HCT116 (cell line): ENCODE results near the gene TGM6. TPM values are rescaled to one million over a fixed set of nuclear protein-coding genes. Genes with fewer than 3 reads are reported as not detected.

Source experiments
- ATAC-seq: fragments of 200-7000 bp; cut with Tn5 transposase; 2 replicates; pipeline ENCODE4 v1.9.1; 2020; ENCODE audit warnings: mild to moderate bottlenecking, moderate library complexity
- BruUV-seq: library from RNA; stranded (reverse); fragments of 400-500 nt; replicated peaks from 2 replicates; lab custom pipeline; 2021; lab: Mats Ljungman, UMichigan
- CTCF ChIA-PET: fragments of 300-600 bp; sonication (Branson Sonifier 250); formaldehyde crosslinking; loops from one replicate; lab custom pipeline; 2021; ENCODE audit warnings: antibody characterized with exemption; lab: Charles Lee
- POLR2A ChIA-PET: fragments of 300-600, 350-600 bp; sonication (Branson Sonifier 250); formaldehyde crosslinking; loops from one replicate; lab custom pipeline; 2021; ENCODE audit warnings: antibody characterized with exemption; lab: Charles Lee
- RAD21 ChIA-PET, 2 experiments: fragments of 300-600 bp; sonication (Branson Sonifier 250); formaldehyde crosslinking; loops; one replicate each; lab custom pipeline; 2023; ENCODE audit warnings: low total read pairs in 2 of 2; ENCODE audit not compliant: uncharacterized antibody in 2 of 2, unreplicated experiment in 2 of 2, low non-redundant PET in 1 of 2; lab: Charles Lee
- DNase-seq: peaks from one replicate; pipeline ENCODE4 v3.0.0-alpha.2; 2010; ENCODE audit warnings: low read depth, low spot score
- H2AFZ ChIP-seq: fragments of 200-600 bp; shearing (Covaris generic), sonication (generic); 2 replicates; pipeline ENCODE4 v1.6.1; 2017; ENCODE audit warnings: low read depth, mixed run types, mixed read lengths, antibody characterized with exemption, low read length; ENCODE audit not compliant: poor library complexity, severe bottlenecking
- H3K27ac ChIP-seq: 2 replicates; pipeline ENCODE4 v1.5.1; 2012; ENCODE audit warnings: low read depth, low read length
- H3K27me3 ChIP-seq: fragments of 200-600 bp; sonication (generic); 2 replicates; pipeline ENCODE4 v1.6.1; 2016; ENCODE audit warnings: mixed run types, low read length, mixed read lengths; ENCODE audit not compliant: insufficient read depth
- H3K36me3 ChIP-seq, 2 experiments: fragments of 200-500 bp in 1 of 2; fragments of 200-600 bp in 1 of 2; sonication (Bioruptor generic) in 1 of 2; sonication (generic) in 1 of 2; 2 replicates each; pipeline versions ENCODE4 v1.5.1 to v1.6.1; 2014 to 2016; ENCODE audit warnings: low read length in 2 of 2, inconsistent platforms in 1 of 2, mixed read lengths in 1 of 2, mixed run types in 1 of 2; ENCODE audit not compliant: insufficient read depth in 2 of 2, control insufficient read depth in 1 of 2
- H3K4me1 ChIP-seq, 2 experiments: fragments of 200-600 bp in 1 of 2; sonication (generic) in 1 of 2; 2 replicates each; pipeline versions ENCODE4 v1.5.1 to v1.6.1; 2012 to 2017; ENCODE audit warnings: low read length in 2 of 2, inconsistent platforms in 1 of 2, mild to moderate bottlenecking in 1 of 2, mixed read lengths in 1 of 2, mixed run types in 1 of 2, moderate library complexity in 1 of 2; ENCODE audit not compliant: insufficient read depth in 2 of 2, control insufficient read depth in 1 of 2
- H3K4me2 ChIP-seq: fragments of 200-600 bp; sonication (generic); 2 replicates; pipeline ENCODE4 v1.6.1; 2017; ENCODE audit warnings: mixed run types, low read length, mixed read lengths
- H3K4me3 ChIP-seq, 2 experiments: fragments of 200-600 bp in 1 of 2; sonication (generic) in 1 of 2; replicated peaks in 1 of 2; 2 replicates each; pipeline ENCODE4 v1.5.1; 2011 to 2016; ENCODE audit warnings: low read length in 2 of 2, control low read depth in 1 of 2, low read depth in 1 of 2, mild to moderate bottlenecking in 1 of 2, mixed read lengths in 1 of 2, mixed run types in 1 of 2
- H3K79me2 ChIP-seq: fragments of 200-600 bp; sonication (generic); 2 replicates; pipeline ENCODE4 v1.6.1; 2017; ENCODE audit warnings: mild to moderate bottlenecking, mixed run types, low read length, moderate library complexity, mixed read lengths; ENCODE audit not compliant: insufficient read depth
- H3K9ac ChIP-seq: fragments of 200-600 bp; sonication (generic); 2 replicates; pipeline ENCODE4 v1.6.1; 2016; ENCODE audit warnings: low read length, mixed read lengths
- H3K9me2 ChIP-seq: fragments of 200-600 bp; sonication (generic), shearing (Covaris generic); 2 replicates; pipeline ENCODE4 v1.6.1; 2017; ENCODE audit warnings: mixed run types, mild to moderate bottlenecking, moderate library complexity; ENCODE audit not compliant: insufficient read depth
- H3K9me3 ChIP-seq, 2 experiments: fragments of 200-500 bp in 1 of 2; fragments of 200-600 bp in 1 of 2; sonication (Bioruptor generic) in 1 of 2; sonication (generic) in 1 of 2; 2 replicates each; pipeline ENCODE4 v1.6.1; 2014 to 2017; ENCODE audit warnings: low read length in 2 of 2, mixed read lengths in 2 of 2, inconsistent platforms in 1 of 2, low read depth in 1 of 2, mild to moderate bottlenecking in 1 of 2, mixed run types in 1 of 2, moderate library complexity in 1 of 2; ENCODE audit not compliant: control insufficient read depth in 1 of 2, insufficient read depth in 1 of 2
- H4K20me1 ChIP-seq: fragments of 200-600 bp; sonication (generic), shearing (Covaris generic); 2 replicates; pipeline ENCODE4 v1.6.1; 2017; ENCODE audit warnings: mixed run types, mild to moderate bottlenecking, moderate library complexity; ENCODE audit not compliant: insufficient read depth
- CBX3 ChIP-seq: IDR thresholded peaks from 2 replicates; pipeline ENCODE4 v1.6.1; 2012; ENCODE audit warnings: low read depth
- CEBPB ChIP-seq: IDR thresholded peaks from 2 replicates; pipeline ENCODE4 v1.6.1; 2012; ENCODE audit warnings: low read depth
- ELF1 ChIP-seq: IDR thresholded peaks from 2 replicates; pipeline ENCODE4 v1.6.1; 2012; ENCODE audit warnings: low read depth, borderline replicate concordance
- EZH2 ChIP-seq: fragments of 200-600 bp; sonication (generic); IDR thresholded peaks from 2 replicates; pipeline ENCODE4 v1.6.1; 2017; ENCODE audit warnings: antibody characterized with exemption, mixed run types
- EZH2phosphoT487 ChIP-seq: fragments of 200-600 bp; IDR thresholded peaks from 2 replicates; pipeline ENCODE4 v1.6.1; 2018; ENCODE audit warnings: antibody characterized with exemption, borderline replicate concordance
- FOSL1 ChIP-seq: IDR thresholded peaks from 2 replicates; pipeline ENCODE4 v1.6.1; 2012; ENCODE audit warnings: low read depth
- JUND ChIP-seq: IDR thresholded peaks from 2 replicates; pipeline ENCODE4 v1.6.1; 2012
- POLR2A ChIP-seq: IDR thresholded peaks from 2 replicates; pipeline ENCODE4 v1.7.0; 2011; ENCODE audit warnings: borderline replicate concordance; ENCODE audit not compliant: insufficient read depth, insufficient read length; ENCODE audit errors: extremely low read depth
- RAD21 ChIP-seq: IDR thresholded peaks from 2 replicates; pipeline ENCODE4 v1.6.1; 2012; ENCODE audit warnings: low read depth, mild to moderate bottlenecking
- SP1 ChIP-seq: IDR thresholded peaks from 2 replicates; pipeline ENCODE4 v1.6.1; 2012; ENCODE audit warnings: low read depth
- SRF ChIP-seq: IDR thresholded peaks from 2 replicates; pipeline ENCODE4 v1.6.1; 2012; ENCODE audit warnings: low read depth
- ZNF274 ChIP-seq: fragments of 200-500 bp; sonication (Bioruptor generic); IDR thresholded peaks from 2 replicates; pipeline ENCODE4 v1.6.1; 2014; ENCODE audit warnings: mild to moderate bottlenecking, low read depth, low read length, inconsistent platforms
- intact Hi-C: fragments of 100-400 bp; cut with micrococcal nuclease; formaldehyde crosslinking; loops from 2 replicates; pipeline ENCODE4 v1.10.0; 2022
- total RNA-seq: library from RNA; stranded (reverse); gene quantifications from one replicate; pipeline ENCODE4 v1.2.1, GENCODE V29; 2021; ENCODE audit not compliant: unreplicated experiment
- TF ChIP-seq, protein P1 (sequence below), 3 experiments: fragments of 200-600 bp in 1 of 3; sonication (generic) in 1 of 3; IDR thresholded peaks in 2 of 3; conservative IDR thresholded peaks in 1 of 3; 2 replicates each; pipeline ENCODE4 v1.5.1; 2012 to 2017; ENCODE audit warnings: low read depth in 2 of 3, low read length in 2 of 3, antibody characterized with exemption in 1 of 3, borderline replicate concordance in 1 of 3, control low read depth in 1 of 3, mild to moderate bottlenecking in 1 of 3, mixed read lengths in 1 of 3, mixed run types in 1 of 3, moderate library complexity in 1 of 3; ENCODE audit not compliant: insufficient read depth in 1 of 3

Gene TGM6
- total RNA-seq, 1 experiment from 2014 or later, result not detected

DNA sequence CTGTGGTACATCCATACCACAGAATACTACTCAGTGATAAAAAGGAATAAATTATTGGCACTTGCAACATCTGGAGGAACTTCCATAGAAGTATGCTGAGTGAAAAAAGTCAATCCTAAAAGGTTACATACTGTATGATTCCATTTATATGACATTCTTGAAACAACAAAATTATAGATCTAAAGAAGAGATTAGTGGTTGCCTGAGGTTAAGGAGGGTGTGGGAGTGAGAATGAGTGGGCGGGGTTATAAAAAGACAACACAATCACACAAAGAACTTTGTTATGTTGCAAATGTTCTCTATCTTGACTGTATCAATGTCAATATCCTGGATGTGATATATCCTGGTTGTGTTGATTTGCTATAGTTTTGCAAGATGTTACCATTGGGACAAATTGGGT lies 68.7 kb downstream of the TGM6 start:
- Histone ChIP-seq H3K4me2 (no peak overlapping the region), H3K9me3 (no peaks in the 10 kb centered on the region), H3K4me1 (no peaks in the 10 kb centered on the region), H3K27ac (no peak overlapping the region), H3K9me2 (no peaks in the 10 kb centered on the region), H3K79me2 (no peaks in the 10 kb centered on the region), H3K27me3 (no peaks in the 10 kb centered on the region), H2AFZ (no peak overlapping the region), H4K20me1 (no peaks in the 10 kb centered on the region), H3K4me3 (no peak overlapping the region), H3K36me3 (no peaks in the 10 kb centered on the region), H3K9ac (no peak overlapping the region)
- RAD21 ChIA-PET, result no interaction called here
- no peak for DNase-seq
- BruUV-seq, result no TSS peak
- TF ChIP-seq FOSL1 (no peak), RAD21 (no peak), CEBPB (no peak), POLR2A (no peak), EZH2phosphoT487 (no peak), SRF (no peak)
- POLR2A ChIA-PET, result no interaction called here
- CTCF ChIA-PET, result no interaction called here
- no peak for ATAC-seq
- intact Hi-C loops, result no loop called here

DNA sequence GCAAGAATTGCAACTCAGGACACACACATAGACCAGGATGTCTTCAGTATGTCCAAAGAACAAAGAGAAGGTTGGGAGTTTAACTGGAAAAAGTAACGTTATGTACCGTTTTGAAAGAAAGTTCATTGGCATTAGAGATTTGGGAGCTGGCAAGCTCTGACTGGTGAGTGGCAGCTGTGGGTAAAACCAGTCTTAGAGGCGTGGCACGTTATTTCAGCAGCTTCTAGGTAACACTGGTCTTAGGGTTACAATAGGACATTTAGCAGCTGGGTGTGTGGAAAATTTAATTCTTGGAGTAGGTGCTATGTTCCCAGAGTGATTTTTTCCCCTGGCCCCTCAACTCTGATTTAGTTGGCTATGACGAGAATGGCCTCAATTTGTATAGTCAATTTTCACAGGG lies 70.7 kb downstream of the TGM6 start:
- intact Hi-C loops, result no loop called here
- Histone ChIP-seq H3K79me2 (no peaks in the 10 kb centered on the region), H3K36me3 (no peaks in the 10 kb centered on the region), H3K9me2 (no peaks in the 10 kb centered on the region), H3K4me2 (no peak overlapping the region), H3K9me3 (no peaks in the 10 kb centered on the region), H2AFZ (no peak overlapping the region), H3K27me3 (no peaks in the 10 kb centered on the region), H3K27ac (no peak overlapping the region), H3K9ac (no peak overlapping the region), H3K4me1 (no peaks in the 10 kb centered on the region), H4K20me1 (no peaks in the 10 kb centered on the region), H3K4me3 (no peak overlapping the region)
- POLR2A ChIA-PET, result no interaction called here
- CTCF ChIA-PET, result interaction anchor here (1.1 to 4.6 kb wide), 6 partner anchors 12 to 279 kb away, joined by 3 to 53 read pairs (median 4); no protein-coding TSS in a partner anchor
- DNase-seq (no peak), ATAC-seq (no peak)
- TF ChIP-seq SRF, result no peak
- no peak for TF ChIP-seq JUND
- TF ChIP-seq FOSL1, result no peak
- no peak for TF ChIP-seq ELF1
- TF ChIP-seq, protein P1, sequence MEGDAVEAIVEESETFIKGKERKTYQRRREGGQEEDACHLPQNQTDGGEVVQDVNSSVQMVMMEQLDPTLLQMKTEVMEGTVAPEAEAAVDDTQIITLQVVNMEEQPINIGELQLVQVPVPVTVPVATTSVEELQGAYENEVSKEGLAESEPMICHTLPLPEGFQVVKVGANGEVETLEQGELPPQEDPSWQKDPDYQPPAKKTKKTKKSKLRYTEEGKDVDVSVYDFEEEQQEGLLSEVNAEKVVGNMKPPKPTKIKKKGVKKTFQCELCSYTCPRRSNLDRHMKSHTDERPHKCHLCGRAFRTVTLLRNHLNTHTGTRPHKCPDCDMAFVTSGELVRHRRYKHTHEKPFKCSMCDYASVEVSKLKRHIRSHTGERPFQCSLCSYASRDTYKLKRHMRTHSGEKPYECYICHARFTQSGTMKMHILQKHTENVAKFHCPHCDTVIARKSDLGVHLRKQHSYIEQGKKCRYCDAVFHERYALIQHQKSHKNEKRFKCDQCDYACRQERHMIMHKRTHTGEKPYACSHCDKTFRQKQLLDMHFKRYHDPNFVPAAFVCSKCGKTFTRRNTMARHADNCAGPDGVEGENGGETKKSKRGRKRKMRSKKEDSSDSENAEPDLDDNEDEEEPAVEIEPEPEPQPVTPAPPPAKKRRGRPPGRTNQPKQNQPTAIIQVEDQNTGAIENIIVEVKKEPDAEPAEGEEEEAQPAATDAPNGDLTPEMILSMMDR (IDR thresholded peaks at IDR 0.05 in 2 of 3, conservative IDR thresholded peaks at IDR 0.05 in 1 of 3; ENCODE audit: borderline replicate concordance in 1 of 3, insufficient read depth in 1 of 3, low read depth in 2 of 3, low read length in 2 of 3), result no peak
- TF ChIP-seq EZH2, result no peak
- no peak for TF ChIP-seq EZH2phosphoT487
- no peak for TF ChIP-seq SP1
- TF ChIP-seq ZNF274, result no peak
- TF ChIP-seq CBX3, result no peak
- no peak for TF ChIP-seq POLR2A
- BruUV-seq, result no TSS peak
- RAD21 ChIA-PET, result interaction anchor here (1.6 to 1.7 kb wide), 2 partner anchors 64 to 244 kb away, joined by 5 read pairs; no protein-coding TSS in a partner anchor
